Measurements from ENCODE around the gene SEMA5B.

- TF ChIP-seq CTCF (IDR thresholded peaks at IDR 0.05; ENCODE audit: low read length) (no peak), EZH2 (IDR thresholded peaks at IDR 0.05; ENCODE audit: borderline replicate concordance, low read length) (no peak)
Measured at GRCh38 chr3:123076112-123076495, 48.5 kb upstream of the SEMA5B start.
